Thyroid gland (tissue), 4 donors: ENCODE measurements around the gene KLK15. TPM values are rescaled to one million over a fixed set of nuclear protein-coding genes. Genes with fewer than 3 reads are reported as not detected.
A peak's percentile ranks its signal among the peaks of the same experiment; 100 is the strongest.

Experiments used
- DNase-seq, 2 donors: peaks; one replicate each; pipeline ENCODE4 v3.0.0-alpha.2; 2019
- H3K27ac ChIP-seq, 3 donors: fragments of 200-600 bp; sonication (generic); 1 replicate in 2 of 3; 2 replicates in 1 of 3; pipeline ENCODE4 v1.5.1; 2016 to 2019; ENCODE audit warnings: mild to moderate bottlenecking in 1 of 3, moderate library complexity in 1 of 3
- H3K27me3 ChIP-seq: fragments of 200-600 bp; sonication (generic); one replicate; pipeline ENCODE4 v1.5.1; 2019
- H3K36me3 ChIP-seq, 2 donors: fragments of 200-600 bp; sonication (generic); one replicate each; pipeline ENCODE4 v1.5.1; 2016 to 2019
- H3K4me1 ChIP-seq, 2 donors: fragments of 200-600 bp; sonication (generic); one replicate each; pipeline ENCODE4 v1.5.1; 2017 to 2019
- H3K4me3 ChIP-seq, 3 donors: fragments of 200-600 bp; sonication (generic); replicated peaks in 1 of 3; 1 replicate in 2 of 3; 2 replicates in 1 of 3; pipeline ENCODE4 v1.5.1; 2016; ENCODE audit warnings: mild to moderate bottlenecking in 1 of 3
- H3K9me3 ChIP-seq: fragments of 200-600 bp; sonication (generic); one replicate; pipeline ENCODE4 v1.5.1; 2017
- POLR2A ChIP-seq, 2 donors: fragments of 450-650 bp; IDR thresholded peaks; one replicate each; pipeline ENCODE4 v1.6.1; 2017; ENCODE audit warnings: antibody characterized with exemption in 2 of 2, mild to moderate bottlenecking in 2 of 2, moderate library complexity in 1 of 2
- WGBS, 2 donors: methylation state at CpG; one replicate each; pipeline ENCODE4 v1.1.5; 2017; 5-methylcytosine and 5-hydroxymethylcytosine counted together
- intact Hi-C: fragments of 100-400 bp; cut with DNase I; formaldehyde crosslinking; loops from one replicate; pipeline ENCODE4 v1.15.1; 2023
- total RNA-seq, 4 donors: library from RNA; depleted of rRNA; stranded (reverse); fragments of >200 nt; gene quantifications; one replicate each; pipeline ENCODE4 v1.2.3, GENCODE V29; 2016
- TF ChIP-seq, protein P1 (sequence below), 6 experiments: fragments of 200-600 bp in 3 of 6; fragments of 450-650 bp in 3 of 6; sonication (generic) in 3 of 6; IDR thresholded peaks; one replicate each; pipeline ENCODE4 v1.5.1; 2016 to 2019; ENCODE audit warnings: antibody characterized with exemption in 6 of 6, mild to moderate bottlenecking in 2 of 6, inconsistent platforms in 1 of 6, moderate library complexity in 1 of 6

Gene KLK15
- total RNA-seq, 4 donors from 2014 or later = 0.81 to 2.8 (median 1.8) TPM; not detected in 1

DNA sequence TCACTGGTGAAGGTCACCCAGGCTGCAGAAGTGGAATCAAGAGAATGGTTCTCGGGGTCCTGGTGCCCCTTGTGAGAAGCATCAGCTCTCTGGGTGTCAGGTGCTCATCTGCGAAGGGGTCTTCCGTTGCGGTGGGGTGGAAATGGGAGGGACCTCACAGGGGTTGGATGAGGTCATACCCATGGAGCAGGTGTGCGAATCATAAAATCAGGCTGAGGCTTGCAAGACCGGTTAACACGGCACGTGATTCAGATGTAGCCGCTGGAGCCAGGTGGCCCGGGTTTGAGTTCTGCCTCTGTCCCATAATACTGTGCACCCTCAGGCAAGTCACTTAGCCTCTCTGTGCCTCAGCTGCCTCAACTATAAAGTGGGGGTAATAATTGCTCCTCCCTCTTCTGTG is 3.9 kb upstream of the KLK15 start:
- intact Hi-C loops = loop anchor here (5.0 kb wide), 1 partner anchor 45 kb away; no protein-coding TSS in a partner anchor
- no peak overlapping the region for H3K4me3 ChIP-seq
- H3K27ac ChIP-seq = peak overlapping the region in 2 of 3 donors; percentile 61 to 96
- H3K4me1 ChIP-seq = peaks cover 33 to 44% of the 10 kb centered on the region in 2 donors
- no peaks in the 10 kb centered on the region for H3K9me3 ChIP-seq
- no peaks in the 10 kb centered on the region for H3K36me3 ChIP-seq
- TF ChIP-seq, protein P1, sequence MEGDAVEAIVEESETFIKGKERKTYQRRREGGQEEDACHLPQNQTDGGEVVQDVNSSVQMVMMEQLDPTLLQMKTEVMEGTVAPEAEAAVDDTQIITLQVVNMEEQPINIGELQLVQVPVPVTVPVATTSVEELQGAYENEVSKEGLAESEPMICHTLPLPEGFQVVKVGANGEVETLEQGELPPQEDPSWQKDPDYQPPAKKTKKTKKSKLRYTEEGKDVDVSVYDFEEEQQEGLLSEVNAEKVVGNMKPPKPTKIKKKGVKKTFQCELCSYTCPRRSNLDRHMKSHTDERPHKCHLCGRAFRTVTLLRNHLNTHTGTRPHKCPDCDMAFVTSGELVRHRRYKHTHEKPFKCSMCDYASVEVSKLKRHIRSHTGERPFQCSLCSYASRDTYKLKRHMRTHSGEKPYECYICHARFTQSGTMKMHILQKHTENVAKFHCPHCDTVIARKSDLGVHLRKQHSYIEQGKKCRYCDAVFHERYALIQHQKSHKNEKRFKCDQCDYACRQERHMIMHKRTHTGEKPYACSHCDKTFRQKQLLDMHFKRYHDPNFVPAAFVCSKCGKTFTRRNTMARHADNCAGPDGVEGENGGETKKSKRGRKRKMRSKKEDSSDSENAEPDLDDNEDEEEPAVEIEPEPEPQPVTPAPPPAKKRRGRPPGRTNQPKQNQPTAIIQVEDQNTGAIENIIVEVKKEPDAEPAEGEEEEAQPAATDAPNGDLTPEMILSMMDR (IDR thresholded peaks at IDR 0.05) = no peak
- TF ChIP-seq POLR2A (IDR thresholded peaks at IDR 0.05) = no peak
- H3K27me3 ChIP-seq = no peaks in the 10 kb centered on the region
- WGBS, 2 donors = 74 to 84% methylated on average over 7 to 10 of the region's 10 CpGs
- DNase-seq = no peak

DNA sequence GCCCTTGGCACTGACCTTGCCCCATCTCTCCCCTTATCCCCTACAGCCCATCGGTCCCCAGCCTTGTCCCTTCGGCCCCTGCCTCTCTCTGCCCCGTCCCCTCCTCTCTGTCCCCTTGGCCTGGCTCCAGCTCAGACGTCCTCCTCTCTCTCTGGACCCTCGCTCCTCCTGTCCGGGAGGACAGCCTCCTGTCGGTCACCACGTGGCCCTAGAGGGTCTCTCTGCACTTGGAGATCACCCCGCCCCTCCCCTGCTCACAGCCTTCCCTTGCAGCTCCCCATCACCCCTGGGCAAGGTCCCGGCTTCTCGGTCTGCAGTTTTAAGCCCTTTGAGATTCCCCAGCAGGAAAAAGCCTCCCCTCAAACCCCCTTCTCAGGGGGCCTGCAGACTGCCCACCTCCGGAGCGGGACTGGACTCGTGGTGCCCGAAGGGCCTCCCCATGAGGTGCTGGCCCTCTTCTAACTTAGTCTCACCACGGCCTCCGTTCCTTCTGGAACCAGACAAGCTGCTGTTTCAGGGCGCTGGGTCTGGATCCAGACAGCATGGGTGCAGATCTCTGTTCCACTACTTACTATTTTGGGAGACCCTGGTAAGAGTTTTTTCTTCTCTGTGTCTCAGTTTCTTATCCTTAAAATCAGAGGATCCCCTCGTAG is 3.3 kb upstream of the KLK15 start:
- WGBS, 2 donors = 60 to 63% methylated on average over 19 of the region's 19 CpGs
- peak overlapping the region; percentile 61 to 96 (median 81) for H3K27ac ChIP-seq
- peak in 1 of 2 donors; percentile 26 for DNase-seq
- no peak overlapping the region for H3K4me3 ChIP-seq
- no peaks in the 10 kb centered on the region for H3K27me3 ChIP-seq
- H3K36me3 ChIP-seq = no peaks in the 10 kb centered on the region
- no peak for TF ChIP-seq POLR2A (IDR thresholded peaks at IDR 0.05)
- TF ChIP-seq, protein P1 (IDR thresholded peaks at IDR 0.05) = no peak
- intact Hi-C loops = loop anchor here (5.0 kb wide), 1 partner anchor 46 kb away; no protein-coding TSS in a partner anchor
- peaks cover 31 to 41% of the 10 kb centered on the region in 2 donors for H3K4me1 ChIP-seq
- no peaks in the 10 kb centered on the region for H3K9me3 ChIP-seq

DNA sequence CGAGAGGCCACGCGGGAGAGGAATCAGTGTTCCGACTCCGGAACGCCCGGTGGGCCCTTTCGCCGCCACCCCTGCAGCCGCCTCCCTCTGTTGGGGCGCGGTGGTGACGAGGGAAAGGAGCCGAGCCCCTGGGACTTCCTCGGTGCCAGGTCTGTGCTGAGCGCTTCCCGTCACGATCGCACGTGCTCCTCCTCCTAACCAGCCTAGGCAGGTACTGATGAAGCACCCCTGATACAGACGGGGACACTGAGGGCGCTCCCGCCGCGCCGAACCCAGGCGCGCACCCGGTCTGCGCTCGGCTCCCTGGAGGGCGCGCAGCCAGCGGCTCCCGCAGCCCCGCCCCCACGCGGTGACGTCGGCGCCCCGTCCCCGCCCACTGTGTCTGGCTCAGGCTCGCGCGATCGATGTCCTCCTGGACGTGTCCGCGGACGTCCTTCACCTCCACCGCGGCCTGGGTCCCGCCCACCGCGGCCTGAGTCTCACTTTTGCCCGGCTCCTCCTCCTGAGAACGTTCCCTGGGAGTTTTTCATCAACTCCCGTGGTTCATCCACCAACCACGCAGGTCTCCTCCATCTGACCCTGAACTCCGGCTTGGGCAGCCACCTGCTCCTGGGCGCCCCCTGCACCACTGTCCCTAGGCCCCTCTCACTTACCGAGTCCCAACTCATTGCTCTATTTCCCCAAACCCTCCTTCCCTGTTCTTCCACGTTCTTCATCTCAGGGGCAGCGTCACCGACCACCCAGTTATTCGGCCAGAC is 2.6 kb upstream of the KLK15 start:
- Histone ChIP-seq H3K4me1 (peaks cover 23 to 34% of the 10 kb centered on the region in 2 donors), H3K27me3 (no peaks in the 10 kb centered on the region), H3K9me3 (no peaks in the 10 kb centered on the region), H3K36me3 (no peaks in the 10 kb centered on the region), H3K27ac (peak overlapping the region; percentile 61 to 96 (median 81)), H3K4me3 (peak overlapping the region in 2 of 3 donors; percentile 48 to 49)
- intact Hi-C loops = loop anchor here (5.0 kb wide), 1 partner anchor 46 kb away; no protein-coding TSS in a partner anchor
- WGBS, 2 donors = 7 to 8% methylated on average over 27 to 34 of the region's 67 CpGs
- peak; percentile 92 to 93 for DNase-seq
- TF ChIP-seq POLR2A (IDR thresholded peaks at IDR 0.05) = peak; percentile 57 to 98
- TF ChIP-seq, protein P1 (IDR thresholded peaks at IDR 0.05) = no peak

DNA sequence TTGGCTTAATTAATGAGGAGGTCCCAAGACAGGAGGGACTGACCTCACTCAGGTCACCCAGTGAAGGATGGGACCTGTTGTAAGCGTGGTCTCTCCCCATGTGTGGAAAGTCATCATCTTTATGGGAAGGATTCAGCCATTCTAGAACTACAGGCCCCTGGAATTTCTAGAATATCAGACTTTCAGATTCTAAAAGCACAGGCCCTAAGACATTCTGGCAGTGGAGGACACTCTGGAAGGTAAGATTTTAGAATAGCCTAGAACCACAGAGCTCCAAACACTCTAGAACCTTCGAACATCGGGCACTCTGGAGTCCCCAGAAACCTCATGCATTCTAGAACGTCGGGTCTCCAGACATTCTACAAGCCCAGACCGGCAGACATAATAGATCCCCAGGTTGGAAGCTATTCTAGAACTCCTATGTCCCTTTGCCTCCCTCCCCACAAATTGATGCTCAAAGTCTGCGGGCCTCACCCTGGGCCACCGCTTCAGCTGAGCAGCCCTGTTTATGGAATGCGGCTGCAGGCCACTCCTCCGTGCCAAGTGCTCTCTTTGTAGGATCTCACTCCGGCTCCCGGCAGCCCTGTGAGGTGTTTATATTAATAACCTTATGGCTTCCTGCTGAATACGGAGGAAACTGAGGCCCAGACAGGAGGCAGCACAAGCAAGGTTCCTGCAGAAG is 1.9 kb upstream of the KLK15 start:
- H3K27ac ChIP-seq = peak overlapping the region; percentile 61 to 96 (median 81)

More for the DNA sequence above, 1.9 kb upstream of the KLK15 start:
- H3K4me1 ChIP-seq = peaks cover 19 to 29% of the 10 kb centered on the region in 2 donors
- H3K4me3 ChIP-seq = peak overlapping the region in 2 of 3 donors; percentile 48 to 49
- DNase-seq = peak; percentile 54 to 58
- intact Hi-C loops = loop anchor here (5.0 kb wide), 1 partner anchor 47 kb away; no protein-coding TSS in a partner anchor
- H3K27me3 ChIP-seq = no peaks in the 10 kb centered on the region
- no peaks in the 10 kb centered on the region for H3K9me3 ChIP-seq
- no peaks in the 10 kb centered on the region for H3K36me3 ChIP-seq
- TF ChIP-seq POLR2A (IDR thresholded peaks at IDR 0.05) = no peak
- TF ChIP-seq, protein P1 (IDR thresholded peaks at IDR 0.05) = no peak
- WGBS, 2 donors = 35 to 96% methylated on average over 3 to 12 of the region's 13 CpGs
